ENCODE results near the gene ROBO1.

GRCh38 chr3:78878011-78878410 is 889.8 kb downstream of the ROBO1 start:
- TF ChIP-seq CTCF (optimal IDR thresholded peaks at IDR 0.05 in 1 of 3, IDR thresholded peaks at IDR 0.05 in 1 of 3, conservative IDR thresholded peaks at IDR 0.05 in 1 of 3; ENCODE audit: extremely low read depth in 1 of 3, insufficient read depth in 2 of 3, low read length in 3 of 3) (no peak), EZH2 (IDR thresholded peaks at IDR 0.05; ENCODE audit: low read length) (no peak)
